Ovary (tissue), 3 donors: ENCODE data around the gene ANKRD26.

Source experiments
- CTCF ChIP-seq, 3 donors: fragments of 450-650 bp in 2 of 3; fragments of 200-600 bp in 1 of 3; IDR thresholded peaks; one replicate each; pipeline versions ENCODE4 v1.5.1 to v1.8.0; 2016 to 2022; ENCODE audit warnings: antibody characterized with exemption in 3 of 3, mild to moderate bottlenecking in 1 of 3
- EP300 ChIP-seq: sonication (generic); formaldehyde crosslinking; IDR thresholded peaks from one replicate; pipeline ENCODE4 v1.6.1; 2017; ENCODE audit warnings: antibody characterized with exemption
- POLR2A ChIP-seq: fragments of 450-650 bp; IDR thresholded peaks from one replicate; pipeline ENCODE4 v1.6.1; 2017; ENCODE audit warnings: antibody characterized with exemption, mild to moderate bottlenecking, moderate library complexity
- donor health status: DM: no; HTN: no; CAD: no.

GRCh38 chr10:26978519-26978918 lies 121.8 kb downstream of the ANKRD26 start:
- no peak for TF ChIP-seq EP300
- TF ChIP-seq CTCF (IDR thresholded peaks at IDR 0.05) = no peak
- no peak for TF ChIP-seq POLR2A
